ENCODE data around the gene TXNDC17. TPM values are rescaled to one million over a fixed set of nuclear protein-coding genes. Genes with fewer than 3 reads are reported as not detected.

The TXNDC17 gene
- total and polyA plus RNA-seq, 2 of the 13 experiments (the other 11 are each of a cell fraction or from before 2014, with no cell fraction given): 188 to 266 TPM

DNA sequence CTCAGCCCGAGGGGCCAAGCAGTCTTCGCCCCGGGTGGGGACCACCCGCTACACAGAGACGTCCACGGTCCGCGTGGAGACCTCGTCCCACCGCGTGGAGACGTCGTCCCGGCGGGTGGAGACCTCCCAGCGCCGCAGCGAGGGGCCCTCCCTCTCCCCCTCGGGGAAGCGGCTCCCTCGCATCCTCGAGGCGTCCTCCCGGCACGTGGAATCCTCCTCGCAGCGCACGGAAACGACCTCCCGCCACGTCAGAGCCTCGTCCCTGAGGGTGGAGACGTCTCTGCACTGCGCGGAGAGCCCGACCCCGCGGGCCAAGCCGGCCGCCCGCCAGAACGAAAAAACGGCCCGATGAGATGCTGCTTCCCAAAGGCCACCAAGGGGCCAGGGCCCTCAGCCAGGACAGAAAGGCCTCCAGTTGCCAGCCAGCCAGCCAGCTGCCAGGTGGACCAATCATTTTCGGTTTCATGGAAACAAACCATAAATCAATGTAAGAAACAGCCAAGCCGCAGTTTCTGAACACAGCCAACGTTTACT, 11.1 kb downstream of the TXNDC17 start (continued):
- TF ChIP-seq SALL2 (CRISPR knock-in tag; IDR thresholded peaks at IDR 0.05) (peak; percentile 96), PPARG (CRISPR knock-in tag; conservative IDR thresholded peaks at IDR 0.05) (0 out of 2 replicates have a peak, but pooled peaks have one; percentile 43), ZNF839 (CRISPR knock-in tag; IDR thresholded peaks at IDR 0.05; ENCODE audit: borderline replicate concordance) (peak; percentile 95), CREBL2 (CRISPR knock-in tag; IDR thresholded peaks at IDR 0.05; ENCODE audit: borderline replicate concordance) (peak; percentile 99), ZMAT5 (CRISPR knock-in tag; IDR thresholded peaks at IDR 0.05; ENCODE audit: borderline replicate concordance, low read depth) (no peak), ESRRA (CRISPR knock-in tag; IDR thresholded peaks at IDR 0.05; ENCODE audit: low read depth) (peak; percentile 81), POLR2A (IDR thresholded peaks at IDR 0.05; ENCODE audit: insufficient read depth in 1 of 2, low read depth in 2 of 2, low read length in 2 of 2) (no peak), ZNF430 (CRISPR knock-in tag; IDR thresholded peaks at IDR 0.05) (peak; percentile 97), ZSCAN12 (CRISPR knock-in tag; IDR thresholded peaks at IDR 0.05) (peak; percentile 92), FOSL2 (CRISPR knock-in tag; IDR thresholded peaks at IDR 0.05) (no peak), GFI1 (CRISPR knock-in tag; IDR thresholded peaks at IDR 0.05; ENCODE audit: borderline replicate concordance) (peak; percentile 86; the same call in 1 of the 2 replicates), ZNF512B (CRISPR knock-in tag; IDR thresholded peaks at IDR 0.05; ENCODE audit: borderline replicate concordance) (no peak), ELF4 (CRISPR knock-in tag; IDR thresholded peaks at IDR 0.05; ENCODE audit: borderline replicate concordance) (peak; percentile 81; the same call in 1 of the 2 replicates), PBX2 (CRISPR knock-in tag; IDR thresholded peaks at IDR 0.05) (no peak), KLF12 (CRISPR knock-in tag; IDR thresholded peaks at IDR 0.05; ENCODE audit: borderline replicate concordance) (no peak), ZNF234 (CRISPR knock-in tag; conservative IDR thresholded peaks at IDR 0.05) (peak; percentile 98; the same call in 1 of the 2 replicates), IKZF1 (IDR thresholded peaks at IDR 0.05) (no peak), RARG (CRISPR knock-in tag; IDR thresholded peaks at IDR 0.05; ENCODE audit: low read depth) (peak; percentile 84; the same call in 1 of the 2 replicates), ZNF138 (CRISPR knock-in tag; IDR thresholded peaks at IDR 0.05; ENCODE audit: low read depth) (peak; percentile 98; the same call in 1 of the 2 replicates), MED13 (CRISPR knock-in tag; IDR thresholded peaks at IDR 0.05) (peak; percentile 81), GZF1 (CRISPR knock-in tag; IDR thresholded peaks at IDR 0.05) (peak; percentile 94), RBAK (CRISPR knock-in tag; IDR thresholded peaks at IDR 0.05) (no peak)
- TF ChIP-seq, protein P1, sequence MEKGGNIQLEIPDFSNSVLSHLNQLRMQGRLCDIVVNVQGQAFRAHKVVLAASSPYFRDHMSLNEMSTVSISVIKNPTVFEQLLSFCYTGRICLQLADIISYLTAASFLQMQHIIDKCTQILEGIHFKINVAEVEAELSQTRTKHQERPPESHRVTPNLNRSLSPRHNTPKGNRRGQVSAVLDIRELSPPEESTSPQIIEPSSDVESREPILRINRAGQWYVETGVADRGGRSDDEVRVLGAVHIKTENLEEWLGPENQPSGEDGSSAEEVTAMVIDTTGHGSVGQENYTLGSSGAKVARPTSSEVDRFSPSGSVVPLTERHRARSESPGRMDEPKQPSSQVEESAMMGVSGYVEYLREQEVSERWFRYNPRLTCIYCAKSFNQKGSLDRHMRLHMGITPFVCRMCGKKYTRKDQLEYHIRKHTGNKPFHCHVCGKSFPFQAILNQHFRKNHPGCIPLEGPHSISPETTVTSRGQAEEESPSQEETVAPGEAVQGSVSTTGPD (CRISPR knock-in tag; IDR thresholded peaks at IDR 0.05): peak; percentile 90
- TF ChIP-seq, protein P2, sequence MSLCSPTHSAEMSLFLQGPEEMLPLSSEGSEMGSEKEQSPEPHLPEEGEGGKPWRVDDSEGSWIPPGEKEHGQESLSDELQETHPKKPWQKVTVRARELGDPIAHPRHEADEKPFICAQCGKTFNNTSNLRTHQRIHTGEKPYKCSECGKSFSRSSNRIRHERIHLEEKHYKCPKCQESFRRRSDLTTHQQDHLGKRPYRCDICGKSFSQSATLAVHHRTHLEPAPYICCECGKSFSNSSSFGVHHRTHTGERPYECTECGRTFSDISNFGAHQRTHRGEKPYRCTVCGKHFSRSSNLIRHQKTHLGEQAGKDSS (CRISPR knock-in tag; IDR thresholded peaks at IDR 0.05; ENCODE audit: borderline replicate concordance, low read depth): no peak

Data from HepG2 (cell line).